Type B pancreatic cell (in vitro differentiated cells): ENCODE measurements around the gene MICAL2. TPM values are rescaled to one million over a fixed set of nuclear protein-coding genes. Genes with fewer than 3 reads are reported as not detected.

Experiments used
- DNase-seq: peaks from one replicate; pipeline ENCODE4 v3.0.0; 2021; ENCODE audit warnings: mixed read lengths; ENCODE audit not compliant: unreplicated experiment; ENCODE audit errors: extremely low spot score
- H3K27ac Mint-ChIP-seq: 2 replicates; pipeline ENCODE4 v1.8.0; 2021; ENCODE audit warnings: mild to moderate bottlenecking, mixed read lengths
- H3K27me3 Mint-ChIP-seq: 2 replicates; pipeline ENCODE4 v1.8.0; 2021; ENCODE audit warnings: mixed read lengths
- H3K36me3 Mint-ChIP-seq: 2 replicates; pipeline ENCODE4 v1.8.0; 2021; ENCODE audit warnings: mixed read lengths
- H3K4me1 Mint-ChIP-seq: one replicate; pipeline ENCODE4 v1.8.0; 2021; ENCODE audit warnings: mixed read lengths; ENCODE audit not compliant: unreplicated experiment
- H3K4me3 Mint-ChIP-seq: 2 replicates; pipeline ENCODE4 v1.8.0; 2021; ENCODE audit warnings: mild to moderate bottlenecking, mixed read lengths
- H3K9me3 Mint-ChIP-seq: 2 replicates; pipeline ENCODE4 v1.8.0; 2021; ENCODE audit warnings: mixed read lengths
- CTCF ChIP-seq: fragments of 200-600 bp; sonication (generic); conservative IDR thresholded peaks from 2 replicates; pipeline ENCODE4 v1.5.0; 2021; ENCODE audit warnings: antibody characterized with exemption, mild to moderate bottlenecking
- total RNA-seq: library from RNA; stranded (reverse); gene quantifications from 2 replicates; pipeline ENCODE4 v1.2.1, GENCODE V29; 2021; ENCODE audit warnings: low replicate concordance

Gene MICAL2
- total RNA-seq, 1 donor from 2014 or later: 38.0 TPM

- peaks cover 14% of the 10 kb centered on the region for H3K4me1 Mint-ChIP-seq
- no peak overlapping the region for H3K27ac Mint-ChIP-seq
- H3K9me3 Mint-ChIP-seq: no peaks in the 10 kb centered on the region
- H3K4me3 Mint-ChIP-seq: peak overlapping the region; percentile 43
- peaks cover 50% of the 10 kb centered on the region for H3K27me3 Mint-ChIP-seq
- H3K36me3 Mint-ChIP-seq: no peaks in the 10 kb centered on the region
- no peak for TF ChIP-seq CTCF
- DNase-seq: no peak
Observed at GRCh38 chr11:12113294-12113693, 2.9 kb downstream of the MICAL2 start.

GRCh38 chr11:12114193-12115033, 4.0 kb downstream of the MICAL2 start:
- H3K27me3 Mint-ChIP-seq: peaks cover 43% of the 10 kb centered on the region
- no peak overlapping the region for H3K4me3 Mint-ChIP-seq
- TF ChIP-seq CTCF: no peak
- DNase-seq: no peak
- H3K36me3 Mint-ChIP-seq: no peaks in the 10 kb centered on the region
- peaks cover 24% of the 10 kb centered on the region for H3K4me1 Mint-ChIP-seq
- H3K9me3 Mint-ChIP-seq: no peaks in the 10 kb centered on the region
- no peak overlapping the region for H3K27ac Mint-ChIP-seq

- no peak for TF ChIP-seq CTCF
- Mint-ChIP-seq H3K27ac (peak overlapping the region; percentile 54), H3K36me3 (no peaks in the 10 kb centered on the region), H3K4me1 (peaks cover 27% of the 10 kb centered on the region), H3K4me3 (peak overlapping the region; percentile 37), H3K27me3 (peaks cover 38% of the 10 kb centered on the region), H3K9me3 (no peaks in the 10 kb centered on the region)
- no peak for DNase-seq
Observed at GRCh38 chr11:12116425-12117032, 6.1 kb downstream of the MICAL2 start.

- no peak for DNase-seq
- no peaks in the 10 kb centered on the region for H3K9me3 Mint-ChIP-seq
- peak overlapping the region; percentile 54 for H3K27ac Mint-ChIP-seq
- no peaks in the 10 kb centered on the region for H3K36me3 Mint-ChIP-seq
- H3K4me1 Mint-ChIP-seq: peaks cover 27% of the 10 kb centered on the region
- H3K27me3 Mint-ChIP-seq: peaks cover 32% of the 10 kb centered on the region
- H3K4me3 Mint-ChIP-seq: no peak overlapping the region
- no peak for TF ChIP-seq CTCF
Observed at GRCh38 chr11:12117200-12117599, 6.8 kb downstream of the MICAL2 start.

GRCh38 chr11:12117611-12118010, 7.2 kb downstream of the MICAL2 start:
- H3K4me1 Mint-ChIP-seq: peaks cover 27% of the 10 kb centered on the region
- TF ChIP-seq CTCF: no peak
- peaks cover 29% of the 10 kb centered on the region for H3K27me3 Mint-ChIP-seq
- no peaks in the 10 kb centered on the region for H3K36me3 Mint-ChIP-seq
- no peak overlapping the region for H3K27ac Mint-ChIP-seq
- H3K4me3 Mint-ChIP-seq: no peak overlapping the region
- no peak for DNase-seq
- no peaks in the 10 kb centered on the region for H3K9me3 Mint-ChIP-seq
